Right renal cortex interstitium (tissue), 3 donors: ENCODE data around the gene TULP4. TPM values are rescaled to one million over a fixed set of nuclear protein-coding genes. Genes with fewer than 3 reads are reported as not detected.
A peak's percentile ranks its signal among the peaks of the same experiment; 100 is the strongest.
"Not testable (repeated sequence)": the region's sequence is repeated elsewhere in the genome, so short reads cannot be mapped to it uniquely, and the experiment has no call there.

Experiments used
- DNase-seq, 3 donors: peaks; one replicate each; pipeline ENCODE4 v3.0.0-alpha.2; 2013; ENCODE audit warnings: low read depth in 3 of 3, low spot score in 2 of 3
- polyA plus RNA-seq, 3 donors: library from polyadenylated mRNA; unstranded; fragments of 120-200 nt; gene quantifications; one replicate each; pipeline ENCODE4 v1.2.1, GENCODE V29; 2013; ENCODE audit not compliant: insufficient read length in 3 of 3

The TULP4 gene
- polyA plus RNA-seq, 3 donors = 17.7 to 19.1 (median 18.4) TPM

DNA sequence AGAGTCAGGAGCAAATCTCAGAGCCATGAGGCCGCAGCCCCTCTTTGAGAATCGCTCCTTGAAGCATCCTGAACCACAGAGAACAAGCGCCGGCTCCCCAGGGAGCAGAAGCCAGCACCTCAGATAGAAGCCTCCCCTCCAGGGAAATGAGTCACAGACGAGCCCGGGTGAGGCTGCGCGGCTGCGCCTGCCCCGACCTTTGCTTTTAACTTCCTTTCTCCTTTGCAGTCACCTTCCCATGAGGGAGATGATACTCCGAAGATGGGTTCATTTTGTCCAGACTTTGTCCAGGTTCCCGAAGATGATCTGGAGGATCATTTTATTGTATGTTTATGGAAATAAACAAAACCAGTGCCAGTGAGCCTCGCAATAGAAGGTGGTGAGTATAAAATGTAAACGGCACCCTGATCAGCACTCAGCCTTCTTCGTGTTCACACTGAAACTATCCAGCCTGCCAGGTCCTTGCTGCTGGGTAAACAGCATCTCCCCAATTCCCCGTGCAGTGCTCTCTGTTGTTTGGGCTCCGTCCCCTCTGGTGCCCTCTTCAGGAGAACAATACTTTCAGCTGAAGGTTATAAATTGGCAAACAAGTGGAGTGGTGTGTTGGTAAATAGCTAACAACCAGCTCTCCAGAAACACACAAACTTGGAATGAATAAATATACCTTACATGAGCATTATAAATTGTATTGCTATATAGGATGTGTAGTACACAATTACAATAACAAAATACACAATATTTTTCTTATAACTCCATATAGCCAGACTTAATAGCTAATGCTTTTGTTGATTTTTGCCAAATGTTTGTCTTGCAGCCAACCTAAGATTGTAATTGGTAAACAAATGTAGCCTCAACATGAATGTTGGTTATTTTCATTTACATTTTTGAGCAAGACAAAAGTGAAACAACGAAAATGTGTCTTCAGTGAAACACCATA is 206.2 kb downstream of the TULP4 start:
- no peak for DNase-seq

DNA sequence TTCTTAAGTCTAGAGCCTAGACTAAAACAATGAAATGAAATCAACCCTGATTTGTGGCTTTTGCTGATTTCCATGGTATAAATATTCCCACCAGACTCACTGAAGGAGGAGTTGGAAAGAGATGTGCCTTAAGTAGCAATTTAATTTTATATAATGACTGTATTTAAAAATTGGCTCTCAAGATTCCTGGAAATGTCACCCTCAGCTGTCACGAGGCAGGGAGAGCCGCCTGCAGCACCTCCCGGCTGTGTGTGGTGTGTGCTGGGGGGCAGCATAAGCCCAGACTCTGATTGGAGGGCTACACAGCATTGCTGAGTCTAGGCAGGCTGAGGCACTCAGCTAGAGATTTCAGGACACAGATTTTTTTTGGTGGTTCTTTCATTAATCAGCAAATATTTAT is 207.0 kb downstream of the TULP4 start:
- DNase-seq = no peak

DNA sequence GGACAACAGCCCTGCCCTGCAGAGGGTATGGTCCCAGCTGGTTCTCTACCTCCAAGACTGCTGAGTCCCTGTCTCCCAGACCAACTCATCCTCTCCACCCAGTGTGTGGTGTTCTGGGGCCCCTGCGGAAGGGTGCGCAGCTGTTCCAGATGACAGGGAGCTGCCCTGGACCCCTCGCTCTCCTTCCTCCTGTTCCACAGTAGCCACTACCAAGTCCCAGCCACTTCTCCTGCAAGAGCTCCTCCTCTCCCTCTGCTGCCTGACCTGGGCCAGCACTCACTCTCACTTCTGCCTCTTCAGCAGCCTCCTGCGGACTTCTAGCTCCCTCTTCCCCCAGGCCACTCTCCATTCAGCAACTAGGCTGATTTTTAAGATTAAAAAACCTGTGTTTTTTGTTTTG is 207.5 kb downstream of the TULP4 start:
- no peak for DNase-seq

DNA sequence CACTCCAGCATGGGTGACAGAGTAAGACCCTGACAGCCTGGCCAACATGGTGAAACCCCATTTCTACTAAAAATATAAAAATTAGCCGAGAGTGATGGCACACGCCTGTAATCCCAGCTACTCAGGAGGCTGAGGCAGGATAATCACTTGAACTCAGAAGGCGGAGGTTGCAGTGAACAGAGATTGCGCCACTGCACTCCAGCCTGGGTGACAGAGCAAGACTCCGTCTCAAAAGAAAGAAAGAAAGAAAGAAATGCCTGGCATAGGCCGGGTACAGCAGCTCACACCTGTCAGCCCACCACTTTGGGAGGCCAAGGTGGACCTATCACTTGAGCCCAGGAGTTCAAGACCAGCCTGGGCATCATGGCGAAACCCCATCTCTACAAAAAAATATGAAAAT is 208.7 kb downstream of the TULP4 start:
- DNase-seq = not testable (repeated sequence)

DNA sequence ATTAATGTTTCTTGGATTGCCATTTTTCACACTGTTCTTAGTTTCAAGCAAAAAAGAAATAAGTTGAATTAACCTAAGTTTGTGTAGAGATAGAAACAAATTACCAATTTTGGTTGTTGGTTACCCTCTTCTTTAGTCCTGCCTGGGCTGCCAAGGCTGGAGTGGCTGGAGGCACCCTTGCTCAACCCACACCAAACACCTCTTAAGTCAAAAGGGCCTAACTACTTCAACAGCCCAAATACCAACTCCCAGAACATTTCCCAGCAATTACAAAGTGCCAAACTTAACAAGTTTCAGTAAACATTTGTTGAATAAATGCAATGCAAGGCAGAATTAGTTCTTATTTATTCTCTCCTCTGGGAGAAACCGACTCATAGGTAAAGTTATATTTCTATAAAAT is 209.5 kb downstream of the TULP4 start:
- DNase-seq = no peak

DNA sequence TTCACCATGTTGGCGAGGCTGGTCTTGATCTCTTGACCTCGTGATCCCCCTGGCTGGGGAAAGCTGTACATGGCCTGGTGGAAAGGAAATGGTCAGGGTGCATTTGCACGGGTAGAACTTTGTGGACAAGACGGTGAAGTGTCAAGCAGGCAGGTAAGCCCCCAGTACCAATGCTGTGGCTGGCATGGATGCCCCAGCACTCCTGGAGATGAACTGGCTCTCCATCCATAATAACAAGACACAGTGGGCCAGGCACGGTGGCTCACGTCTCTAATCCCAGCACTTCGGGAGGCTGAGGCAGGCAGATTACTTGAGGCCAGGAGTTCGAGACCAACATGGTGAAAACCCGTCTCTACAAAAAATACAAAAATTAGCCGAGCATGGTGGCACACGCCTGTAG is 210.4 kb downstream of the TULP4 start:
- DNase-seq = no peak

DNA sequence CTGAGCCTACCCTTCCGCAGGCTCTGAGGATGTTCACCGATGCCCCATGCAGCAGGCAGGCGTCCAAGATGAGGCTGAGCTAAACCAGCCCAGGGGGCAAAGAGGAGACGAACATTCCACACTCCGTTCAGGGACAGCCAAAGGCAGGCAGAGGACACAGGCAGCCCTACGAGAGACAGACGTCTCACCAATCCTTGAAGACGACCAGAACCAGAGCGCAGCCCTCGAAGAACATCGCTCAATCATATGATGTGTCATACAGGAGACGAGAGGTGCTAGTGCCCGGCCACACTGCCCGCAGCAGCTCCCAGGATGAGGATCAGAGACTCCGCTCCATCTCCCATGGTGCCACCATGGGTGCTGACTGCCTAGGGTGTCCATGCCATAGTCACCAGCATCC is 212.0 kb downstream of the TULP4 start:
- DNase-seq = no peak

DNA sequence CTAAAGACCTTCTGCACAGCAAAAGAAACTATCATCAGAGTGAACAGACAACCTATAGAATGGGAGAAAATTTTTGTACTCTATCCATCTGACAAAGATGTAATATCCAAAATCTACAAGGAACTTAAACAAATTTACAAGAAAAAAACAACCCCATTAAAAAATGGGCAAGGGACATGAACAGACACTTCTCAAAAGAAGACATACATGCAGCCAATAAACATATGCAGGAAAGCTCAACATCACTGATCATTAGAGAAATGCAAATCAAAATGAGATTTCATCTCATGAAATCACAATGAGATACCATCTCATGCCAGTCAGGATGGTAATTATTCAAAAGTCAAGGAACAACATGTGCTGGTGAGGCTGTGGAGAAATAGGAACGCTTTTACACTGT is 215.6 kb downstream of the TULP4 start:
- DNase-seq = not testable (repeated sequence)

DNA sequence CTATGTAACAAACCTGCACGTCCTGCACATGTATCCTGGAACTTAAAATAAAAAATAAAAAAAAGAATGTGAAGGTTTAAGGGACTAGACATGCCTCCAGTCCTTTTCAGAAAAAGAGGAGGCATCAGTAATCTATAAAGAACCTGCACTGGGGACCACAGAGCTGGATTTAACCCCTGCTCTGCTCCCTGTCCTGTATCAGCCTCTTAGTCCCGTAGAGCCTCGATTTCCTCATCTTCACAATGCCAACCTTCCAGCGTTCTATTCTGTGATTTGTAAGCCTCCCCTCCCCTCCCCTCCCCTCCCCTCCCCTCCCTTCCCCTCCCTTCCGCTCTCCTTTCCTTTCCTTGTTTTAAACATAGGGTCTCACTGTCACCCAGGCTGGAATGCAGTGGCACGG is 216.6 kb downstream of the TULP4 start:
- no peak for DNase-seq

DNA sequence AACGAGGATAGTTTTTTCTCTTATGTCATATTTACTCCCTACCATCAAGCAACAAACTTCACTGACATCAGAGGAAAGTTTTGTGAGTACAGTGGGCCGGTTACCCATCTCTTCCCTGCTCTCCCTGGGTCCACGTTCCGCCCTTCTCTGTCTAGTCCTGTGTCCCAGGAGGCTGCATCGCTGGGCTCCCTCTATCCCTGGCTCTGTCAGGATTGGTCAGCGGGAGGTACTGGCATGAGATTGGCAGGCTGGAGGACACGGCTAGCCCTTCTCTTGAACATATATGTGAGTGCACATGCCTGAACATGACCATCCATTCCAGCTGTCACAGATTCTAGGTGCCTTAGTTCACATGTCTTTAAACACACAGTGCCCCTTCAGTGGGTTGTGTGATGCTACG is 217.4 kb downstream of the TULP4 start:
- no peak for DNase-seq

DNA sequence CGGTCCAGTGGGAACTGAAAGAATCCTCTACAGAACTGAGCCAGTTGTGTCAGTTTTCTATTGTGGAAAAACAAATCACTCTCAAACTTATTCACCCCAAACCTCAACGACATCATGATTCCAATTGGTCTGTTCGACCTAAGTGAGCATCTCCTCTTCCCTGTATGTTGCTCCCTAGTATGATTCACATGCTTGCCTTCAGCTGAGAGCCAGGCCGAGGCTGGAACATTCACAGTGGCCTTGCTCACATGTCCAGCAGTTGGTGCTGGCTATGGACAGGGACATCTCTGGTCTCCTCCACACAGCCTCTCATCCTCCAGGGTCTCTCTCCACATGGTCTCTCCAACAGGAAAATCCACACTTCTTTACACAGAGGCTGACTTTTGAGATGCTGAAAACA is 219.3 kb downstream of the TULP4 start:
- no peak for DNase-seq

DNA sequence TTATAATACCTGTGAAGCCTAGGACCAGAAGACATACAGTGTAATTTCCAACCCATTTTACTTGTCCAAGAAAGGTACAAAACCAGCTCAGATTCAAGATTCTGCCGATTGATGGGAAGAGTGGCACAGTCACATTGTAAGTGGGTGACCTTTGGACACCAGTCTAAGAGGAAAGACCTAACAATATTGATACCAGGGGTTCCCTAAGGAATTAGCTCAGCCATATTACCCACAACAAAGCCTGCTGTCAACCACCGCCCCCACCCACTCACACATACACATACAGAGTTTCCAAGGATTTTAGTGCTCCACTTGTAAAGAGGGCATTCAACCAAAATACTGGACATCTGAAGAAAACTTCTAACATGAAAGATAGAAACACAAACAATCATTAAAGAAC is 219.7 kb downstream of the TULP4 start:
- no peak for DNase-seq

DNA sequence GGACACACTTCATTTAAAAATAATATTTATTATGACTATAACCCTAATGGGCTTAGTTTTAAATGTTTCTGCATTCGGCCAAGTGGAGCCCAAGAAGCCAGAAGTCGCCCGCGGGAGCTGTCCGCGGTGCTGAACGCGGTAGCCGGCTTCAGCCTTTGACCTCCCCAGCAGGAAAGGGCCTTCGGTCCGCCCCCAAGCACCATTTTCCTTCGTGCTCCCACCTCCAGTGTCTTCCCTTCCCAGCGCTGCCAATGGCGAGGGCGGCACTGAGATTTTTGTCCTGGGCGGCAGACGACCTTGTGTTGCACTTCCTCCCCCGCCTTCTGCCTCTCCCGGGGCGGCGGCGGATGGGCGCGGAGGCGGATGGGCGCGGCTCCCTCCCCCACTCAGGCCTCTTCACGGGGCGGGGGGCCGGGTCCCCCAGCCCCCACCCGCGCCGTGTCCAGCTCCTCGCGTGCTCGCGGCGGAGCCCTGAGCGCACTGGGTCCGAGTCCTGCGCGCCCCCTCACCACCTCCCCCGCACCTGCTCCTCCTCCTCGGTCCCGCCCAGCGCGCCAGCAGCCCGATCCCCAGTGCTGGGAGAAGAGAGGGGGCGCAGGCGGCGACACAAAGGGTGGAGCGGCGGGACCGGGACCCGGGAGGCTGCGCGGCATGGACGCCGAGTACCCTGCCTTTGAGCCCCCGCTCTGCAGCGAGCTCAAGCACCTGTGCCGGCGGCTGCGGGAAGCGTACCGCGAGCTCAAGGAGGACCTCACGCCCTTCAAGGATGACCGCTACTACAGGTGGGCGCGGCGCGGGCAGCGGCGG is 224.0 kb downstream of the TULP4 start:
- peak; percentile 75 to 80 (median 78) for DNase-seq

DNA sequence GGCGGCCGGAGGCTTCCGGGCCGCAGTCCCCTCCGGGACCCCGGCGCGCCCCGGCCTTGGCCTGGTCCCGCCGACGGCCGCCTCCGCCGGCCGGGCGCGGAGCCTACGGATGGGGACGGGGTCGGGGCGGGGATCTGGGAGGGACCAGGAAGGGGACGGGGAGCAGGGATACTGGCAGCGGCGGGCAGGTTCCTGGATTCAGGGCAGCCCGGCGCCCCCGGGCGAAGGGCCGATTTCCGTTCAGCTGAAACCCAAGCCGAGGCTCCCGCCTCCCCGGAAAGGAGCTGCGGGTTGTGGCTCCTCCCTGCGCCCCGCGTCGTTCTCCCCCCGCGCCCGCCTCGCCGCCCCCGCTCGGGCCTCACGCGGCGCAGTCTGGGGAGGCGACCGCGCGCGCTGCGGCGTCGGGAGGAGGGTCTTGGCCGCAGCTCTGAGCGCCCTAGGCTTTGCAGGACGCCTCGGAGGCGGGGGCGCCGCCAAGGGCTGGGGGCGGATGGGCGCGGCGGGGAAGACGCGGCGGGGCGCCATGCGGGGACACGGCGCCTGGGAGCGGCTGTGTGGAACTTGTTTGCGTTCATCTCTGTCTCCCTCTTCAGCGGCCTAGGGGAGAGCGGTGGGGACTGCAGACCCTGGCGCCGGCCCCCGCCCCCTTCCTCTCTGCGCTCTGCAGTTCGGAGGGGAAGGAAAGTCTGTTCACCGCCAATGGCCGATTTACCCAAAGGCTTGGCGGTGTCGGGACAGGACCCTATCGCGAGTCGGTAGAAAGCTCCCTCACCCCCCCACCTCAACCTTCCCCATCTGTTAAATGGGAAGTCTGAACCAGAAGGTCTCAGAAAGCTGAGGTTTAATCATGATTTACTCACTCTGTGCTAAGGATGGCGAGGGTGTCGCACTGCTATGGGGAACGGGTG is 224.9 kb downstream of the TULP4 start:
- DNase-seq = no peak

DNA sequence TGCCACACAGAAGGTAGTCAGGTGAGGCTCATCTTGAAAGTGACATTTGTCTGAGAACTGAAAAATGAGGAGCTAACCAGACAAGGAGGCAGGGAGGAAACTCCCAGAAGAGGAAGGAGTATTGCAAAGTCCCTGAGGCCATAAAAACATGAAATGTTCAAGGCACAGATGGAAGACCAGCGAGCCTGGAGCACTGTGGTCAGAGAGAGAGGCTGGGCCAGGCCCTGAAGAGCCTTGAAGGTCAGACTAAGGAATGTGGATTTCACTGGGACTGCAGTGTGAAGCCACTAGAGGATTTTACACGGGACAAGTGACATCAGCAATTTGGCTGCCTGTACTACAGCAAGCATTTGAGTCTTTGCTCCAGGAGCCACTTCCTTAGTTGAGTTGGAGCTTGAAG is 226.5 kb downstream of the TULP4 start:
- DNase-seq = no peak

DNA sequence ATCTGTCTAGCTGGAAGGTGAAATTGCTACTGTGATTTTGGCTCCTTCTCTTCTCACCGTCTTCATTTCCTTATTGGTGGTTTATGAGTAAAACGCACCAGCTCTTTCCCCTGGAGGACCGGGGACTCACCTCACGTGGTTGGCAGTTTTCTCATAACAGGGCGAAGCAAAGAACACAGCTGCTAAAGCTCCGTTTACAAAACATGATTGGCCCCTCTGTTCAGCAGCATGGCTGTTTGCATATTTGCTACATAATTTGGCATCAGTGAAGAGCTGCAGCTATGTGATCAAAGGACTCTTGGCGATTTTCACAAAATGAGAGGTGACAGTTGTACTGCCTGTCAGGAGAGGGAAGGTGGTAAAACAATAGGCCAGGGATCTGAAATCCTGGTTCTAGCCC is 227.1 kb downstream of the TULP4 start:
- DNase-seq = no peak

DNA sequence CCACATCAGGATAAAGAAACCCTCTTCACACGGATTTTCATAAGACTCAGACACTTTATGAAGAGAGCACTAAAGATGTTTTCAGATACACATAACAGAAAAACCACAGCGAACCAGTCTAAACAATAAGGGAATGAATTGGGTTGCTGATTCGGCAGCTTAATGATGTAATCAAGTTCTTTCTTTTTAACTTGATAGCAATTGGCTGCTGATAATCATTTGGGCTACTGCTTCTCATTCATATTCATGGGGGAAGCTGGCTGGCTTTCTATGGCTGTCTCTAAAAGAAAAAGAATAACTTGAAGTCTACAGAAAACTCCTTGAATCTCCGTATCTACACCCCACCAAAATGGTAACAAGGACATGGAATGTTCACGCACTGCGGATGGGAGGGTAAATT is 227.6 kb downstream of the TULP4 start:
- DNase-seq = no peak

DNA sequence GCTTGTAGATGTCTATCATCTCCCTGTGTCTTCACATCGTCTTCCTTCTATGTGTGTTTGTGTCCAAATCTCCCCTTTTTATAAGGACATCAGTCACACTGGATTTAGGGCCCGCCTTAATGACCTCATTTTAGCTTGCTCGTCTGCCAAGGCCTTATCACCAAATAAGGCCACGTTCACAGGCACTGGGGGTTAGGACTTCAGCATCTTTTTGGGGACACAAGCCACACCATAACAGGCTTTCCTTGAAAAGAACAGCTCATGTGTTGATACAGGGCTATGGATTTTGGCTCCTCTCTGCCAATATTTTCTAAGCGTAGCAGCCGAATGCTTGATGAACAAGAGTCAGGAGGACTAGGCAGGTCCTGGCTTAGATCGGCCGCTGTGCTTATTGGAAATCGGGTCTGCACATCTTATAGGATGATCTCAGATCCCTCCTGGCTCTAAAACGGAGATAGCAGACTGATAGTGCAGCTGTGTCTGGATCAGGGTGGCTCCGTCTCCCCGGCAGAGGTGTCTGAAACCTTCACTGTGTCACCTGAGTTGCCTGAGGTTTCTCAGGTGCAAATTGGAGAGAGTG is 231.4 kb downstream of the TULP4 start:
- no peak for DNase-seq

DNA sequence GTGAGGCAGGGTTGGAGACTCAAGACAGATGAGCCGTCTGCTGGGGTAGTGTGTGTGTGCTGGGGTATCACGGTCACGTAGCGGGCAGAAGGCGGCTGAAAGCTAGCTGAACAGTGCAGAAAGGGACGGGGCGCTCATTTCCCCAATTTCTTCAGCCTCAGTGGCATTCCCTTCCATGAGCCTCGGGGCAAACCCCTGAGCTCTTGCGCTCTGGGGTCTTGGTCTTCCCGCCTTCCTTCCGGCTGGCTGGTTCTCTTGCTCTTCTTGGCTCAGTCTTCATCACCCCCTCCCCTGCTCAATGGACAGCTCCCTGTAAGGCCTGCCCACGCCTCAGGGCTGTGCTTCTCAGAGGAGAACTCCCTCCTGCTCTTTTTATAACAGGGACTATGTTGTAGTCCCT is 232.2 kb downstream of the TULP4 start:
- no peak for DNase-seq
